A172 (cell line): ENCODE measurements around the gene C1QTNF12. TPM values are rescaled to one million over a fixed set of nuclear protein-coding genes. Genes with fewer than 3 reads are reported as not detected.
A peak's percentile ranks its signal among the peaks of the same experiment; 100 is the strongest.

Experiments
- DNase-seq: peaks from one replicate; pipeline ENCODE4 v3.0.0-alpha.2; 2015; ENCODE audit warnings: low spot score
- total RNA-seq: library from RNA; depleted of rRNA; stranded (reverse); fragments of >200 nt; shearing (Covaris generic); gene quantifications from 2 replicates; pipeline ENCODE4 v1.2.3, GENCODE V29; 2014

Gene C1QTNF12
- total RNA-seq, 1 experiment from 2014 or later, result not detected

- DNase-seq, result no peak
These were observed 5.5 kb downstream of the C1QTNF12 start for GRCh38 chr1:1240822-1241587.

DNA sequence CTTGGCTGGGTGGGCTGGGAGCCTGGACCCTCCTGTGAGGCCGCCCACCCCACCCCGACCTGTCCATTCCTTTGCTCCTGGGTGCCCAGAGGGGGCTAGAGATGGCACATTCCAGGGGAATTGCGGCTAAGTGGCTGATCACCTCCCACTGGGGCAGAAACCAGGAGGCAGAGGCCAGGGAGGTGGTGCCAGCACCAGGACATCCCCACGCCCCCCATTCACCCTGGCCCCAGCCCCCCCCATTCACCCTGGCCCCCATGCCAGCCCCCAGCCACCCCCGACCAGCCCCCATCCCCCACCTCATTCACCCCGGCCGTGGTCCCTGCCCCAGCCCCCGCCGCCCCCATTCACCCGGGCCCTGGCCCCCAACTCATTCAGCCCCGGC is 6.2 kb downstream of the C1QTNF12 start:
- no peak for DNase-seq

GRCh38 chr1:1239614-1240347 is 6.7 kb downstream of the C1QTNF12 start:
- DNase-seq, result no peak

- no peak for DNase-seq
These were observed 7.3 kb downstream of the C1QTNF12 start for GRCh38 chr1:1239227-1239613.

DNA sequence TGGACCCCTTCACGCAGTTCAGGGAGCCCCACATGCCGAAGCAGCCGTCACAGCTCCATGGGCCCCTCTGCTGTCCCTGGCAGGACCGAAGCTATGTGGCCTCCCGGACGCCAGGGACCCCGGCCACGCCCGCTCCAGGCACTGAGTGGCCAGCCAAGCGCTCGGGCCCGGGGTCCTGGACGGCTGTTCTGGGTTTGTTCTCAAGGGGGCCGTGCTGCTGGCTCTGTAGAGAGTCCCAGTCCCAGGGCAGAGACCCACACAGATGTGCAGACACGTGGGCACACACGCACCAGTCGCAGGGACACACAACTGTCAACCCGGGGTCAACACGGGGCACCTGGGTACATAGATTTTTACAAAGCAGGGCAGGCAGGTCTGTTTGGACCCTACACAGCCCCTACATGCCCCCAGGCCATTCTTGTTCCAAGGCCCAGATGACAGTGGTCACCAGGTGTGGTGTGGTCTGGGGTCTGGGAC is 7.8 kb downstream of the C1QTNF12 start:
- no peak for DNase-seq

GRCh38 chr1:1237874-1238701 is 8.4 kb downstream of the C1QTNF12 start:
- DNase-seq, result no peak

- DNase-seq, result no peak
These were observed 9.3 kb downstream of the C1QTNF12 start for GRCh38 chr1:1236945-1237873.

DNA sequence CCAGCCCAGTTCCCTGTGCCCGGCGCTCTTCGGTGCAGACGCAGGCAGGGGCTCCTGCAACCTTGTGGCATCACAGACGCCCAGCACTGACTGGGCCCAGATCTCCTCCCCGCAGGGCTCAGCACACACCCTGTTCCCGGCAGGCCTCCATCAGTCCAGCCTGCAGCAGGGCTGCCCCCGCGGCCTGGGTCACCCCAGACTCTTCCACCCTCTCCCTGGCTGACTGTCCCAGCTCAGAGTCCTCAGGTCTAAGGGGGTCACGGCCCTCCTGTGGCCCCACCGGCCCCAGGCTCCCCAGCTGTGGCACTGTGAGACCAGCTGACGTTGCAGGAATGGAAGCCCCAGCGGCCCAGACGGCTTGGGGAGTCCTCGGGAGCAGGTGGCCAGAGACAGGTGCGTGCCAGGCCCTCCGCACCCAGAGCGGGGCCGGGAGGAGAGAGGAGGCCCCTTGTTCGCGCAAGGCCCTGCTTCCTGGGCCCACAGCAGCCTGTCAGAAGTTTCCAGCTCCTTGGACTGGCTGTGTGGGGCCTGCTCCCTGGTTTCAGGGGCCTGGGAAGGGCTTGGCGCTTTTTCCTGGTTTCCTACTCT is 10.3 kb downstream of the C1QTNF12 start:
- no peak for DNase-seq

DNA sequence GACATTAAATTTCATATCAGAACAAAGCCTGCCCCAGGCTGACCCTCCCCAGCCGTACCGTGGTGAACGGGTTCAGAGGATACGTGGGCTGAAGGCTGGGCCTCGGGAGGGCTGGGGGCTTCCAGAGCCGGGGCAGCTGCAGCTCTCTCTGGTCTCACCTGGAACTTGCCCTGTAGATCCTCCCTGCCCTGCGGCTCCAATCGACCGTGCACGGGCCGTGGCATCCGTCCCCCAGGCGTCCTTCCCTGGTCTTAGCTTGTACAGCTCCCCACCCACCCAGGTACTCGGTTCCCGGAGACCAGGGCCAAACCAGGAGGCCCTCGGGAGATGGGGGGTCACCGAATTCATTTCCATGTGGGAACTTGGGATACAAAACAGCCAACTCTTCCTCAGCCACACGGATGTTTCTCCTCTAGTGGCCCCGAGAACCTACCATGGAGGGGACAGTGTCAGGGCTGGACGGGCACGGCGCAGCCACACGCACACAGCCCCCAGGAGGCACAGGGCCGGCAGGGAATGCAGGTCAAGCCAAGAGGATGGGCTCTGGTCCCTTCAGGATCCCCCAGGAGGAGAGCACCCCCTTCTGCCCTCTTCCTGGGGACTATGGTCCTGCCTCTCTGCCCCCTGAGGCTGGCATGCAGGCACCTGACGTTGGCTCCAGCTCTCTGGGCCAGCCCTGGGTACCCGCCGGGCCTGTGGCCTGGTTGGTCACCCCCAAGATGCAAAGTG is 11.3 kb downstream of the C1QTNF12 start:
- no peak for DNase-seq

DNA sequence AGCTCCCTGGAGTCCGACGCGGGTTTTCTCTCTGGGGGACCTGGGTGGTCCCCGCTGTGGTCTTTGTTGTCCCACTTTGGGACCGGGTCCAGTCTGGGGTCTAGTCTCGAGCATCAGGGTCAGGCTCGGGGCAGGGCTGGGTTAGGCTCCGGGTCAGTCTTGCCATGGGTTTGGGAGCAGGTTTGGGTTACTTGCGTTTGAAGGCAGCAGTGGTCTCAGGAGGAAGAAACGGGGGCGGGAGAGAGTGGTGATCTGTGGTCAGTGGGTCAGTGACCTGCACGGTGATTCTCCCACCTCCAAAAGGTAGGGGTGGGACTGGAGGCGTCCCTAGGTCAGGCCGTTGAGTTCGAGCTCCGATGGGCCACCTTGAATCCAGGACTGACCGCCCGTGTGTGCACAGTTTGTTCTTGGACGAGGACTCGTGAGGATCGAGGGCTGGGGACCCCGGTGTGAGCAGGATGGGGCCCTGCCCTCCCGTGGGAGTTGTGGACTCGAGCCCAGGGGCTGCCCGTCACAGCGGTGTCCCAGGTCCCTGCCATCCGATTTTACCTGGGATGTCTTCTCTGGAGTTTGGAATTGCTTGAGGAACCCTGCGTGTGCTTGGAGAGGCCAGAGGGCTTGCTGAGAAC is 12.2 kb downstream of the C1QTNF12 start:
- no peak for DNase-seq

DNA sequence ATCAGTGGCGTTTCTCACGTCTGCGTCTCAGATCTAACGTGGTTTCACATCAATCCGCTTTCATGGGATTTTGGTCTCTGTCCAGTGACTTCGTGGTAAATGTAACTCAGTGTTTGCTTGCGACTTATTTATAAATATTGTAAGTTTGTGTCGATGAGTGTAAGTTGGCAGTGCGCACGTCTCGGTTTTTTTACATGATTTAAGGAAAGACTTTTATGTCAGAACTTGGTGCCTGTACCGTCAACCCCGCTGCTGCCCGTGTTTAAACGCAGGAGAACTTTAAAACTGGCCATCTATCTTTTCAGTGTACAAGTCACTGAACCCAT is 13.0 kb downstream of the C1QTNF12 start:
- DNase-seq, result no peak

DNA sequence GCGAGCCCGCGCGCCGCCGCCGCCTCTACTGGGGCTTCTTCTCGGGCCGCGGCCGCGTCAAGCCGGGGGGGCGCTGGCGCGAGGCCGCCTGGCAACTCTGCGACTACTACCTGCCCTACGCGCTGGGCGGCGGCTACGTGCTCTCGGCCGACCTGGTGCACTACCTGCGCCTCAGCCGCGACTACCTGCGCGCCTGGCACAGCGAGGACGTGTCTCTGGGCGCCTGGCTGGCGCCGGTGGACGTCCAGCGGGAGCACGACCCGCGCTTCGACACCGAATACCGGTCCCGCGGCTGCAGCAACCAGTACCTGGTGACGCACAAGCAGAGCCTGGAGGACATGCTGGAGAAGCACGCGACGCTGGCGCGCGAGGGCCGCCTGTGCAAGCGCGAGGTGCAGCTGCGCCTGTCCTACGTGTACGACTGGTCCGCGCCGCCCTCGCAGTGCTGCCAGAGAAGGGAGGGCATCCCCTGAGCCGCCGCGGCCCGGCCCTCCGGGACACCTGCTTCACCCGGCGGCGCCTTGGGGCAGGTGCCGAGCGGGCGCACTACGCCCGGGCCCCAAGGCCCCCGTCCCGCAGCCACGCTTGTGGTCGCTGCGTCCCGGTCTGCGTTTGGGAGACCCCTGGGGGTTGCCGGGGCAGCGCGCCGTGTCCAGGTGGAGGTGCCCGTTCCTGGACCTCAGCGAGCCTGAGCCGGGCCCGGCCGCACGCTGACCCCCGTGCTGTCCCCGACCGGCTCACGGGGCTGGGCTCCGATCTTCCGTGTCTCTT is 13.5 kb downstream of the C1QTNF12 start:
- no peak for DNase-seq

DNA sequence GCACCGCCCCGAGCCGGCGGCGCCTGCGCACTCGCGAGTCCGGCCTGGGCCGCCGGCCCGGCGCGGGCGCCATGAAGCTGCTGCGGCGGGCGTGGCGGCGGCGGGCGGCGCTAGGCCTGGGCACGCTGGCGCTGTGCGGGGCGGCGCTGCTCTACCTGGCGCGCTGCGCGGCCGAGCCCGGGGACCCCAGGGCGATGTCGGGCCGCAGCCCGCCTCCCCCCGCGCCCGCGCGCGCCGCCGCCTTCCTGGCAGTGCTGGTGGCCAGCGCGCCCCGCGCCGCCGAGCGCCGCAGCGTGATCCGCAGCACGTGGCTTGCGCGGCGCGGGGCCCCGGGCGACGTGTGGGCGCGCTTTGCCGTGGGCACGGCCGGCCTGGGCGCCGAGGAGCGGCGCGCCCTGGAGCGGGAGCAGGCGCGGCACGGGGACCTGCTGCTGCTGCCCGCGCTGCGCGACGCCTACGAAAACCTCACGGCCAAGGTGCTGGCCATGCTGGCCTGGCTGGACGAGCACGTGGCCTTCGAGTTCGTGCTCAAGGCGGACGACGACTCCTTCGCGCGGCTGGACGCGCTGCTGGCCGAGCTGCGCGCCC is 14.2 kb downstream of the C1QTNF12 start, which contains the start of gene B3GALT6:
TSS of gene B3GALT6 (plus strand) at position 30 of the 588 bp plus-strand sequence. CDS start at position 72, 42 bp downstream.
- no peak for DNase-seq

DNA sequence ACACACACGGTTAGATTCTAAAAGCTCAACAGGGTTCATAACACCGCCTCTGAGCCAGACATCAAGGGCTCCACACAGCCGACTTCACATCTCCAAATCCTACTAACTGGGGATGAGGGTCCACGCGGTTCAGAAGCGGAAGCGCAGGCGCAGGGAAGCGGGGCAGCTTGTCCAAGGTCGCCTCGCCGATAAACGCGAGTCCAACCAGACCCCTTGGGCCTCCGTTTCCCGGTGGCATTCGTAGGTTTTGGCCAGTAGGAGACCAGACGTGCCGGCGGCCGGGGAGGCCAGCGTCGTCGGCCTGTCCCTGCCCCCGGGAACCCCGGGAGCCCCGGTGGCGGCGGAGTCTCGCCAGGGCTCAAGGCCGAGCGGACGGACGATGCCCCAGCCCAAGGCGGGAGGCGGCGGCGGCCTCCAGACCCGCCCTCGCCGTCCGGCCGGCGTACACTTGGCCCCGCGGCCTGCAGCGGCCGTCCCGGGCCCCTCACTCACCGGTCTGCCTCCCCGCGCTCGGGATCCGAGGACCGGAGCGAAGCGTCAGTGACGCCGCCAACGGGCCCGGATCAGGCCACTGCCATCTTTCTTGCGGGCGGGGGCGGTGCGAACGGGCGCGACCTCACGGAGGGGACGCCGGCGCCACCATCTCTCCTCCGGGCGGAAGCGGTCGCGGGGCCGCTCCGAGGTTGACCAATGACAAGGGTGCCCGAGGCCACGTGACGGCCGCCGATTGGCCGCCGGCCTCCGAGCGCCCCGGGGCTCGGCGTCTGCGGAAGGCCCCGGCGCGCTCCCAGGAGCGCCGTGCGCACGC is 14.9 kb downstream of the C1QTNF12 start, which contains the start of gene SDF4:
TSS of gene SDF4 (minus strand) at position 602 of the 808 bp plus-strand sequence. CDS start 3,229 bp downstream, outside the sequence.
- peak; percentile 75 for DNase-seq

GRCh38 chr1:1230656-1231399 is 15.7 kb downstream of the C1QTNF12 start:
- DNase-seq, result peak; percentile 56

GRCh38 chr1:1229770-1230169 is 16.8 kb downstream of the C1QTNF12 start:
- no peak for DNase-seq
